Transverse colon (tissue), 4 donors: ENCODE results near the gene PNMA8B. TPM values are rescaled to one million over a fixed set of nuclear protein-coding genes. Genes with fewer than 3 reads are reported as not detected.

Experiments
- DNase-seq: peaks from one replicate; pipeline ENCODE4 v3.0.0-alpha.2; 2019
- H3K27ac ChIP-seq, 4 donors: fragments of 200-600 bp; sonication (generic); 2 replicates each; pipeline ENCODE4 v1.5.1; 2016 to 2018; ENCODE audit warnings: inconsistent platforms in 4 of 4
- H3K27me3 ChIP-seq: fragments of 200-600 bp; sonication (generic); 2 replicates; pipeline ENCODE4 v1.5.1; 2017; ENCODE audit warnings: inconsistent platforms
- H3K36me3 ChIP-seq, 4 donors: fragments of 200-600 bp; sonication (generic); 2 replicates each; pipeline ENCODE4 v1.5.1; 2017 to 2019; ENCODE audit warnings: inconsistent platforms in 4 of 4
- H3K4me1 ChIP-seq, 4 donors: fragments of 200-600 bp; sonication (generic); 2 replicates each; pipeline ENCODE4 v1.5.1; 2017 to 2020; ENCODE audit warnings: inconsistent platforms in 4 of 4
- H3K4me3 ChIP-seq, 4 donors: fragments of 200-600 bp; sonication (generic); 1 replicate in 1 of 4; 2 replicates in 3 of 4; pipeline versions ENCODE4 v1.5.1 to v1.6.1; 2017 to 2019; ENCODE audit warnings: inconsistent platforms in 4 of 4
- H3K9me3 ChIP-seq, 2 donors: fragments of 200-600 bp; sonication (generic); 2 replicates each; pipeline ENCODE4 v1.5.1; 2017 to 2019; ENCODE audit warnings: inconsistent platforms in 2 of 2
- CTCF ChIP-seq, 5 experiments: fragments of 200-600 bp in 3 of 5; fragments of 450-650 bp in 2 of 5; sonication (generic) in 3 of 5; IDR thresholded peaks; 1 replicate in 2 of 5; 2 replicates in 3 of 5; pipeline ENCODE4 v1.5.1; 2016 to 2017; ENCODE audit warnings: antibody characterized with exemption in 5 of 5, inconsistent platforms in 3 of 5, mild to moderate bottlenecking in 2 of 5, moderate library complexity in 1 of 5
- EP300 ChIP-seq: sonication (generic); formaldehyde crosslinking; IDR thresholded peaks from one replicate; pipeline ENCODE4 v1.6.1; 2017; ENCODE audit warnings: antibody characterized with exemption, low read depth
- POLR2A ChIP-seq: fragments of 450-650 bp; IDR thresholded peaks from one replicate; pipeline ENCODE4 v1.6.1; 2016; ENCODE audit warnings: antibody characterized with exemption, mild to moderate bottlenecking, moderate library complexity
- POLR2AphosphoS5 ChIP-seq, 3 donors: sonication (generic); formaldehyde crosslinking; IDR thresholded peaks; one replicate each; pipeline ENCODE4 v1.6.1; 2016; ENCODE audit warnings: antibody characterized with exemption in 3 of 3
- WGBS, 2 donors: methylation state at CpG; one replicate each; pipeline ENCODE4 v1.1.5; 2018; ENCODE audit warnings: low coverage in 1 of 2; 5-methylcytosine and 5-hydroxymethylcytosine counted together
- in situ Hi-C, 4 donors: fragments of 200-750 bp; cut with MboI; loops; one replicate each; pipeline versions ENCODE4 v1.15.0 to v1.15.1; 2017; ENCODE audit warnings: low sequenced_read_pairs in 3 of 4, low pct_ligation_motif_present in 1 of 4, low pct_unique_long_range_greater_than_20kb in 1 of 4
- intact Hi-C: fragments of 100-400 bp; cut with DNase I; formaldehyde crosslinking; loops from one replicate; pipeline ENCODE4 v1.15.1; 2023; ENCODE audit warnings: low total_unique reads
- total RNA-seq, 4 donors: library from RNA; depleted of rRNA; stranded (reverse); fragments of >200 nt; gene quantifications; one replicate each; pipeline ENCODE4 v1.1.0, GENCODE V29; 2016

PNMA8B gene
- total RNA-seq, 4 donors from 2014 or later = 0.27 to 0.80 (median 0.58) TPM

GRCh38 chr19:46451352-46451751 lies 44.3 kb downstream of the PNMA8B start:
- Histone ChIP-seq H3K27ac (no peak overlapping the region), H3K4me1 (peaks cover 0 to 4% (median 0%) of the 10 kb centered on the region in 4 donors), H3K9me3 (no peaks in the 10 kb centered on the region), H3K36me3 (no peaks in the 10 kb centered on the region), H3K27me3 (peaks cover 9% of the 10 kb centered on the region), H3K4me3 (no peak overlapping the region)
- WGBS, 2 donors = 70 to 84% methylated on average over 2 to 6 of the region's 6 CpGs
- TF ChIP-seq POLR2A (no peak), POLR2AphosphoS5 (IDR thresholded peaks at IDR 0.05) (no peak), CTCF (IDR thresholded peaks at IDR 0.05) (no peak), EP300 (no peak)
- DNase-seq = no peak
- in situ Hi-C loops (no loop called here), intact Hi-C loops (no loop called here)

DNA sequence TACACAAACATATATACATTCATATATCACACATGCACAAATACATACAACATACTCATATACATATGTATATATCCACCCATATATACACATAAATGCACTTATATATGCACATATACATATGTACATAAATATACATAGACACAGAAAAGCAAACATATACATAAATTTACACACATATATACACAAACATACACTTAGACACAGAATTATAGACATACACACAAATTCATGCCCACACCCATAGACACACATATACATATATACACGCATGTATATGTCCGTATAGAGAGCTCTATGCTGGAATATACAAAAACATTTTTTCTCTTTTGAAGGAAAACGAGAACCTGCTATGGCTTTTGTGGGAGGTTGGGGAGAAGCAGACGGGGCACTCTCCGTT lies 44.9 kb downstream of the PNMA8B start:
- TF ChIP-seq POLR2AphosphoS5 (IDR thresholded peaks at IDR 0.05) (no peak), EP300 (no peak), CTCF (IDR thresholded peaks at IDR 0.05) (no peak), POLR2A (no peak)
- intact Hi-C loops = no loop called here
- Histone ChIP-seq H3K4me1 (no peaks in the 10 kb centered on the region), H3K27me3 (peaks cover 9% of the 10 kb centered on the region), H3K4me3 (no peak overlapping the region), H3K9me3 (no peaks in the 10 kb centered on the region), H3K27ac (no peak overlapping the region), H3K36me3 (no peaks in the 10 kb centered on the region)
- WGBS, 2 donors = 82 to 85% methylated on average over 5 of the region's 5 CpGs
- DNase-seq = no peak
- in situ Hi-C loops = no loop called here

DNA sequence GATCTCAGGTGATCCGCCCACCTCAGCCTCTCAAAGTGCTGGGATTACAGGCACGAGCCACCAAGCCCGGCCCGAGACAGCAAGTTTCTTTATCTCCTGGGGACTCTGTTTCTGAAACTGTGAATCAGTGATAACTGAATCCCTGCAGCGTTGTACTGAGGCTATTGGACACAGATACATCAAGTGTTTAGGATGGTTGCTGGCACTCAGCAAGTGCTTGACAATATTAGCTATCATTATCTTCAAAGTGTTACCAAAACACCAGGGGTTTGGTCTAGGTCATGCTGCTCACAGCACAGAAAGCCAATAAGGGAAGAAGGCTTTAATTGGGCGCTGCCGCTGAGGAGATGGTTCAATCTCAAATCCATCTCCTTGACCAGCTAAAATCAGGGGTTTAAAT lies 46.4 kb downstream of the PNMA8B start:
- Histone ChIP-seq H3K4me1 (no peaks in the 10 kb centered on the region), H3K27me3 (peaks cover 9% of the 10 kb centered on the region), H3K36me3 (no peaks in the 10 kb centered on the region), H3K9me3 (no peaks in the 10 kb centered on the region), H3K4me3 (no peak overlapping the region), H3K27ac (no peak overlapping the region)
- in situ Hi-C loops = no loop called here
- TF ChIP-seq POLR2AphosphoS5 (IDR thresholded peaks at IDR 0.05) (no peak), POLR2A (no peak), CTCF (IDR thresholded peaks at IDR 0.05) (no peak), EP300 (no peak)
- DNase-seq = no peak
- WGBS, 2 donors = 50 to 61% methylated on average over 2 to 7 of the region's 7 CpGs
- intact Hi-C loops = no loop called here

DNA sequence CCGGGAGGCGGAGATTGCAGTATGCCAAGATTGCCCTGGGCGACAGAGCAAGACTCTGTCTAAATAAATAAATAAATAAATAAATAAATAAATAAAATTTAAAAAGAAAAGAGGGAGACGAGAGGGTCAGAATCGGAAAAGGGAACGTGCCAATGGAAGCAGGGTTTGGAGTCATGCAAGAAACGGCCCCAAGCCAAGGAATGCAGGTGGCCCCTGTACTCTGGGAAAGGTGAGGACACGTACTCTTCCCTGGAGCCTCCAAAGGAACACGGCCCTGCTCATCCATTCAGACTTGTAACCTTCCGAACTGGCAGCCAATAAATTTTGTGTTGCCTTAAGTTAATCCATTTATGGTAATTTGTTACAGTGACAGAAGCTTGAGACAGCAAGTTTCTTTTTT lies 47.1 kb downstream of the PNMA8B start:
- in situ Hi-C loops = no loop called here
- no peak for TF ChIP-seq POLR2AphosphoS5 (IDR thresholded peaks at IDR 0.05)
- TF ChIP-seq CTCF (IDR thresholded peaks at IDR 0.05) = no peak
- no peak for TF ChIP-seq EP300
- no peak for TF ChIP-seq POLR2A
- WGBS, 2 donors = 88 to 92% methylated on average over 5 to 10 of the region's 10 CpGs

More for the DNA sequence above, 47.1 kb downstream of the PNMA8B start:
- H3K27ac ChIP-seq = no peak overlapping the region
- intact Hi-C loops = no loop called here
- no peak for DNase-seq
- no peaks in the 10 kb centered on the region for H3K4me1 ChIP-seq
- peaks cover 9% of the 10 kb centered on the region for H3K27me3 ChIP-seq
- H3K36me3 ChIP-seq = no peaks in the 10 kb centered on the region
- H3K4me3 ChIP-seq = no peak overlapping the region
- H3K9me3 ChIP-seq = no peaks in the 10 kb centered on the region
